ENCODE measurements around the gene TMEM245.
"Not testable (repeated sequence)": the region's sequence is repeated elsewhere in the genome, so short reads cannot be mapped to it uniquely, and the experiment has no call there.

TMEM245 gene

DNA sequence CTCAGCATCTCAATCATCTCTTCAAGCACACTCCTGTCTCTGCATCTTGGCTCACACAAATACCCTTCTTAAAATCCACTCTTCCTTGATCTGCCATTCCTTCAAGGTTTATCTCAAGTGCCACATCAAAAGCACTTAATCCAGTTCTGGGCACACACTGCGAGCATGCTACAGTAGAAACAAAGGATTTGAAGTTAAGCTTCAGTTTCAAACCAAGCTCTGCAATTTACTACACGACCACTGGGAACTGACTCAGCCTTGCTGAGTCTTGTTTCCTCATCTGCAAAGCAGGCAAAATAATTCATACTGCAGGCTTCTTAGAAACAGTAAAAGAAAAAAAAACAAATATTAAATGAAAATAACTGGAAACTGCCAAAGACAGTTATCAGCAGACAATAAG, 56.0 kb downstream of the TMEM245 start:
- DNase-seq (ENCODE audit: low read depth): no peak

DNA sequence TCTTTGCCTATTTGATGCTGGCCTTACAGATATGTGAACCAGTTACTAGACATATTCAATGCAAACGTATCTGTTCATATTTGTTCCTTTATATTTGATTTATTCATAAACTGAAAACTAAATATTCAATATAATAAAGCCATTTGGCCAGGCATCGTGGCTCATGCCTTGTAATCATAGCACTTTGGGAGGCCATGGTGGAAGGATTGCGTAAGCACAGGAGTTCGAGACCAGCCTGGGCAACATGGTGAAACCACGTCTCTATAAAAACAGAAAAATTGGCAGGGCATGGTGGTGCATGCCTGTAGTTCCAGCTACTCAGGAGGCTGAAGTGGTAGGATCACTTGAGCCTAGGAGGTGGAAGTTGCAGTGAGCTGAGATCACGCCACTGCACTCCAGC, 57.2 kb downstream of the TMEM245 start:
- no peak for DNase-seq (ENCODE audit: low read depth)

DNA sequence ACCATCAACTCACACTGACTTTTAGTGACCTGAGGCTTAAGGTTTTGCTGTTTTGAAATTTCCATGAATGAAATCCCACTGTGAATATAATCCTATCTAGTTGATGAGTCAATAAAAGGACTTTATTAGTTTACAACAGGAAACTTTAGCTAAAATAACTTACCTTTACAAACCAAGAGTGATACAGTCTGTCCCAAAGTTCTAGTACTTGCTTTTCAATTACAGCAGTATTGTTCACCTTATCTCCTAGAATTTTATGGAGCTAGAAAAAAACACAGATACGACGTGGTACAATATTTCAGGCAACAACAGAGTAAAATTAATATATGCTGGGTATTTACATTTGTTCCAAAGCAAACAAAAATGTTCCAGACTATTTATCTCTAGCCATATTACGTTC, 59.6 kb downstream of the TMEM245 start:
- DNase-seq (ENCODE audit: low read depth): no peak

DNA sequence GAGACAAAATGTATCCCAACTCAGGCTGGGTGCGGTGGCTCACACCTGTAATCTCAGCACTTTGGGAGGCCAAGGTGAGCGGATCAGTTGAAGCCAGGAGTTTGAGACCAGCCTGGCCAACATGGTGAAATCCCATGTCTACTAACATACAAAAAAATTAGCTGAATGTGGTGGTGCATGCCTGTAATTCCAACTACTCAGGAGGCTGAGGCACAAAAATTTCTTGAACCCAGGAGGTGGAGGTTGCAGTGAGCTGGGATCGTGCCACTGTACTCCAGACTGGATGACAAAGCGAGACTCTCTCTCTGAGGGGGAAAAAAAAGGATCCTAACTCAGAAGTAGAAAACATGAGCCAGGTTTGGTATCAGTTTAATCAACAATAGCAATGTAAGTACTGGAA, 66.6 kb downstream of the TMEM245 start:
- not testable (repeated sequence) for DNase-seq (ENCODE audit: low read depth)

DNA sequence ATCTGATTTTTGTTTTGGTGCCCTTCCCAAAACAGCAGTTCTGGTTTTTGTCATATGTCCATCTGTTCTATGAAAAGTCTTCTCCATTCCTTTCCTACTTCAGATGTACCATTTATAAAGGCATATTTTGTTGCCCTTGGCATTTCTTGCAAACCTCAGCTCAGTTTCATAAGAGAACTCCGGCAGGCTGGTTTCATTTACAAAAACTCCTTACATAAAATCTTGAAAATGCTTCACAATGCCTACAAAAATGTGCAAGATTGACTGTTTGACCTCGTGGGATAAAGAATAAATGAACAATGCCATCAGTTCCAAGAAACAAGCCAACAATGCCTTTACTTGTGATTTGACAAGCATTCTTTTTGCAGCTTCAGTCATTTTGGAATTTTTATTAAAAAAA, 67.3 kb downstream of the TMEM245 start:
- DNase-seq (ENCODE audit: low read depth): no peak

DNA sequence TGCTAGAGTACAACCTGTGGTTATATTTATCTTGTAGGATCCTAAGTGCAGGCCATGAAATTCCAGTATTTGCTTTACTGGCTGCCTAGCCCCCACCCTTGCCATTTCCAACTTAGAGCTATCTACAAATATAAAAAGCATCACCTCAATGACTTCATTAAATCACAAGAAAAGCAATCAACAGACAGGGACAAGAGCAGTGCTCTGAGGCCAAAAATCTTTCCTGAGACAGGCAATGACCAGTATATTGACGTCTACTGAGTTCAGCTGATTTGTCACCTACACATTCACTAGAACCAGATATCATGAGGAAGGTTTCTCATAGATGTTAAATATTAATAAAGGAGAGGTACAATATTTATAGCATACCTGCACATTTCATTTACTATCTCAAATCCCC, 68.0 kb downstream of the TMEM245 start:
- no peak for DNase-seq (ENCODE audit: low read depth)

DNA sequence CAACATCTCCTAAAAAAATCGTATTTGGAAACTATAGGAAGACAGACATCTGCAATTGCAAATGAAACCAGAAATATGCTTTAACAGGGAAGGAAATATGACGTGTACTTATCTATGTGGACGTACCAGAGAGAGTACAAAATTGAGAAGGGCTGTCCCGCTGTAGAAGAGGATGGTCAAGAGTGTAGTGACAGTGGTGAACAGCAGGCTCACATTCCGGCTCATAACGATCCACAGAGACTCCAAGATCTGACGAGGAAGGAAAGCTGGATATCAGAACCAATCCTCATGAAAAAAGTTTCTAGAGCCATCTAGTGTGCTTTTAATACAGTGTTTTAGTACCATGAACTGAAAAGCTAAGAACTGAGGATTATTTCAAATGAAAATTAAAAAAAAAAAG, 69.3 kb downstream of the TMEM245 start:
- DNase-seq (ENCODE audit: low read depth): no peak

DNA sequence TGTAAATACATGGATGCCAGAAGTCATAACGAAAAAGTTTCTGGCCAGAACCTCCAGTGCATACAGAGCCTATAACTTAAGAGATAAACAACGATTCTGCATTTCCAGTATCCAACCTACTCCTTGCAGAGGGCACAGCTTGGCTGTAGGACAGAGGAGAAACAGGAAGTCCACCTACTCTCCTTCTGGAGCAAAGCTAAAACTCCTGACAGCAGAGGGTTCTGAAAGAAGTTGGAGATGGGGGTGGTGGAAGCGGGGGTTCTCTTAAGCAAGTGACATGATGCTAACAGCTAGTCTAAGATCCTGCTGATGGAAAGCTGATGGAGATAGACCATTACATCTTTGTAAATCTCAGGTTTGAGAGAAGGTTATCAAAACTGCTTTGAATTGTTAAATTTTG, 70.9 kb downstream of the TMEM245 start:
- no peak for DNase-seq (ENCODE audit: low read depth)

DNA sequence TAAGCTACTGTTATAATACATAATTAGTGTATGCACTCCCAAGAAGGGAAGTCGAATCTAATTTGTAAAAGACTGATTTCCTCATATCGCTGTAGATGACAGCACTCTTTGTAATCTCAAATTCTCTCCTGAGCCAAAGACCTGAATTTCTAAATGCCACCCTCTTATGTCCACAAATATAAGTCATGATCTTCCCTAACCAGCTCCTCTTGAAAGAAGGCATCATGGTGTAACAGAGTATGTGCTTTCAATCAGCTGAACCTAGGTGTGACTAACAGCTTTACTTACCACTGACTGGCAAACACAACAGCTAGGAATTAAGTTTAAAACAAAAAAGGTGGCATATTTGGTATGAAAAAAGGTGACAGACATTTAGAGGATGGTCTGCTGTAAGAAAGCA, 72.5 kb downstream of the TMEM245 start:
- DNase-seq (ENCODE audit: low read depth): no peak

DNA sequence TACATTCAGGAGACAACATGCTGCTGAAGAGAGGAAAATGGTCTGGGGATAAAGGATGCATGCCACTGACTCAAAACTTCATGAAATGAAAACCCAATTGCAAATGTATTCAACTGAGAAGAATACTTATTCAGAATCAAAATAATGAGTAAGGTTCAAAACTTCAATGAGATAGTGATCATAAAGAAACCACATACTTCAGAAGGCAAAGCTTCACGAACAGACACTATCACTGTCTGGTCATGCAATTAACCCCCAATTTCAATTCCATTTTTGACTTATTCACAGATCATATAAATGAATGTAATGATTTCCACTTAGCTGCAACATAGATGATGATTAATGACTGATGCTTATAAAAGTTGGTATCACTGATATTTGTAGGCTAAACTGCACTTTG, 73.4 kb downstream of the TMEM245 start:
- no peak for DNase-seq (ENCODE audit: low read depth)

DNA sequence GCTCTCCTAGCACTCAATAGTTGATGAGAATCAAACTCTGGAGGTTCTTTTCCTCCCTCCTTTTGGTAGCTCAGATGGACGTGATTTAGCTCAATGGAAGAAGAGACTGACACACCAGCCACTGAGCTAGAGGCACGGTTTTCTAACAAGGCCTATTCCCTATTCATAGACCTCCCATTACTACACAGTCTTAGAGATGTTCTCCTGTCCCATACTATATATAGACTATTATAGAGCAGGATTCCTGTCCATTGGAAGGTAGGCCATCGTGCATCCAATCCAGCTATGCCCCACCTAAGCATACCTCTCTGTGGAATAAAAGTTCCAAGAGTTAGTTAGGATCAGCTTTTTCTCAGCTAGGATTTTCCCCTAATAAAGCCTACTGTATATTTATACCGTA, 76.2 kb downstream of the TMEM245 start:
- no peak for DNase-seq (ENCODE audit: low read depth)

DNA sequence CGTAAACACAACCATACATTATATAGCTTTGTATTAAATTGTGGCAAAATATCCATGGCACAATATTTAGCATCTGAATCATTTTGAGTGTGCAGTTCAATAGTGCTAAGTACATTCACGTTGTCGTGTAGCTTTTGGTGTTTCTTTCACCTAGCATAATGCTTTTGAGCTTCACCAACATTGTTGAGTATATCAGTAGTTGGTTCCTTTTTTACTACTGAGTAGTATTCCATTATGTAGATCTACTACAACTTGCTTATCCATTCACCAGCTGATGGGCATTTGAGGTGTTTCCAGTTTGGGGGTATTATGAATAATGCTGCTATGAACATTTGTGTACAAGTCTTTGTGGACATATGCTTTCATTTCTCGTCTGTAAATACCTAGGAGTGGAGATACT, 79.2 kb downstream of the TMEM245 start:
- no peak for DNase-seq (ENCODE audit: low read depth)

DNA sequence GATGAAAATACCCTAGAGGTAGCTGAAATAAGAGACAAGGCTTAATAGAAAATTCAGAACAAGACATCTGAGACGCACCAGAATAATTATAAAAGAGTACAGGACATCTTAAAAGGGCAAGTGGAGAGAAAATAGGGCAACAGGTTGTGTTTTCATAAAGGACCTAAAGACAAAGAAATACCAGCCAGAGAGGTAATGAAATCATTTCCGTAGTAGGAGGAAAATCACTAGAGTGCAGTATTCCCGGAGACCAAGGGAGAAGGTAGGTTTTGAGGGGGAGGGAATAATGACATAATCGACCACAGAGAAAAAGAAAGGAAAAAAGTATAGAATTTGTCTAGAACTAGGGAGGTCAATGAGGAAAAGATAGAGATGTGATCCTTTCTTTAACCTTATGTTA, 80.2 kb downstream of the TMEM245 start:
- DNase-seq (ENCODE audit: low read depth): no peak

DNA sequence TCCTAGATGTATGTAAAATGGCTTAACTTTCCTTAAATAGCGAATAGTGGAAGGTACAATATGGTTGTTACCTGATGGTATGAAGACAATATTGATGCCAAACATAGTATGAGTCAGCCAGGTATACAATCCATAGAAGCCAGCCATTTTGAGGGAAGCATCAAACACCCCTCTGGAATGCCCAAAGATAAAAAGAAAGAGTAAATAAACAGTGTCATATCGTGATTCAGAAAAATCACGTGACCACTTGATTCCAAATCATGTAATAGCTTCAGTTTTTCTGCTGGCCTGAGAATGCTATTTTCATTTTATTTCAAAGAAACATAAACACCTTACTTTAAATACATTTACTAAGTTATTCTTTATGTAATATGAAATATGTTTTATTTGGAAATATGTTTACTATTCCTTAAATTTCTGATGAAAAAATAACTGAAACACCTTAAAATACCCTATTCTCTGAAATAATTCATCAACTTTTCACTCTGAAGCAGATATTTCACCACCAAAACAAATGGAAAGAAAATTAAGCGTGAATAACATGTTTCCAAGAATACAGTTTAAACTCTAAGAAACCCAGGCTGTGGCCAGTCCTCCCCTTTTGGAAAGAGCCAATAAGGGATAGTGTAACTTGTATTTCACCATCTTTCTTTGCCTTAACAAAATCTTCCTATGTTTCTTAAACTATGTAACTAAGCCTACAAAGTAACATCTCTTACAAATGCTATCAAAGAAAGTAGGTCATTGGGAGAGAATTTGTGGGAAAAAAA, 81.6 kb downstream of the TMEM245 start:
- no peak for DNase-seq (ENCODE audit: low read depth)

DNA sequence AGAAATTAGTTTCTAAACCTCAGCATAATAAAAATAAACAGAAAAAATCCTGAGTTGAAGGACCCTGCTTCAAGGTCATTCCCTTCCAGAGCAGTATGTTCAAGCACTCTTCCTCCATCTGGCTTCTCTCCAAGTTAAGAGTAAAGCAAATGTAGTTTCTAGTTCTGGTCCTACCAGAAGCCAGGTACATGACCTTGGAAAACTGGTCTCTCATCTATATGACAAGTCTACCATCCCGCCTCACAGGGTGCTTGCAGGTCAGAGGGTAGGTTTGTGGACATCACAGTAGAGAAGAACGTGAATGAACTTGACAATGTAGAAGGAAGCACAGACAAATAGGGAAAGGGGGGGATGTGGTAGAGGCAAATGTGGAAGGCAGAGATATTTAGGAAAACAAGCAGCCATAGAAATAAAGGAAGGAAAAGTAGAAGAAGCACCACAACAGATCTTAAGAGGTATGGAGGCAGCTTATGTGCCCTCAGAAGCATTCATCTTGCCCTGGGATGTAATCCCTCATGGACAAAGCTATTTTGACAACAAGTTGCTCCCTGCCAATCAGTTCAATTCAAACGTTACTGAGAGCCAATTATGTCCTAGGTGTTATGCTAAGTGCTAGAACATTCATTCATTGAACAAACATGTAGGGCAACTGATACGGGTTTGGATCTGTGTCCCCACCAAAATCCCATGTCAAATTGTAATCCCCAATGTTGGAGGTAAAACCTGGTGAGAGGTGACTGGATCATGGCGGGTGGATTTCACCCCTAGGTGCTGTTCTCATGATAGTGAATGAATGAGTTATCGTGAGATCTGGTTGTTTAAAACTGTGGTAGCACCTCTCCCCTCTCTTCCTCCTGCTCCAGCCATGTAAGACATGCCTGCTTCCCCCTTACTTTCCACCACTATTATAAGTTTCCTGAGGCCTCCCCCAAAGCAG, 82.7 kb downstream of the TMEM245 start:
- no peak for DNase-seq (ENCODE audit: low read depth)

DNA sequence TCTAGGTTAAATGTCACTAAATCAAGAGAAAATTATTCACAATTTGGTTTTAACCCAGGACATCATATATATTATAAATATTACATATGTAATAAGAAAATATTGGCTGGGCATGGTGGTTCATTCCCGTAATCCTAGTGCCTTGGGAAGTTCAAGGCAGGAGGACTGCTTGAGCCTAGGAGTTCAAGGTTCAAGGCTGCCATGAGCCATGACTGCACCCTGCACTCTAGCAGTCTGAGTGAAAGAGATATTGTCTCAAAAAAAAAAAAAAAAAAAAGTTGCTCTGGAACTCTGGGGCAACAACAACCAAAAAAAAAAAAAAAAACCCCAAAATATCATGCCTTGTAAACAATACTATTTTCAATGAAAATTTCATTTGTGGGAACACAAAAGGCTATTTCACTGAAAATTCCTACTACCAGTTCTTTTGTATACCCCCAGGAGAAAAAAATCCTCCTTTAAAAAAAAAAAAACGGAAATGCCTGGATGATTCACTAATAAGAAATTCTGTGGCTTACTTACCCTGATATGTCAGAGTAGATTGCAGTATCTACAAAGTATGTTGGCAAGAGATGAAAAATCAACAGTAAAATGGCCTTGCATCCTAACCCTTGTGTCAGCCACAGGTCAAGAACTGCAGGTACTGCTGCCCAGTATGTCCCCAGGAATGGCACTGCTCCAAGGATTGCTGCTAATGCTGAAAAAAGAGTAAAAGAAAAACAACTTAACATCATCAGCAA, 83.9 kb downstream of the TMEM245 start:
- DNase-seq (ENCODE audit: low read depth): no peak

DNA sequence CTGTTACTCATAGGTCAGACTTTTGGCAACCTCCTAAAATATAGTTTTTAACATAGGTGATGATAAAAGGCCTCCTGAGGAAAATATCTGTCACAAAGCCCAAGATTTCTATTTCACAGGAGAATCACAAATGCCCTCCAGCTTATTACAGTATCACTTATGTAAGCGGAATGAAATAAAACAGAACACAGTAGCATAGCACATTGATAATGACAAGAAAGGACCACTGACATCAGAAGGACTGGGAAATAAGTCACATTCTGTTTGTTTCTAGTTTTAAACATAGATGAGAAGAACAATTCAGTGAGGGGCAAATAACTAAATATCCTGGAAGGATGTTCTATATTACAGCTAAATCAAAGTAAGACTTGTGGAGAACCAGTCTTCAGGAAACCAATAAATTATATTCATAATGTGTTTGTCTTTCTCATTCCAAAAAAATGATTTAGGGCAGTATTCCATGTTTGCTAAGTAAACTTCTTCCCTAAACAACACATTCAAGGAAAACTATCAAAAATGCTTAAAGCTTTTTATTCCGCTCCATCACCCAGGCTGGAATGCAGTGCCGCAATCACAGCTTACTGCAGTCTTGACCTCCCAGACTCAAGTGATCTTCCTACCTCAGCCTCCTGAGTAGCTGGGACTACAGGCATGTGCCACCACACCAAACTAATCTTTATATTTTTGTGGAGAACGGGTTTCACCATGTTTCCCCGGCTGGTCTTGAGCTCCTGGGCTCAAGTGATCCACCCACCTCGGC, 85.6 kb downstream of the TMEM245 start:
- no peak for DNase-seq (ENCODE audit: low read depth)

DNA sequence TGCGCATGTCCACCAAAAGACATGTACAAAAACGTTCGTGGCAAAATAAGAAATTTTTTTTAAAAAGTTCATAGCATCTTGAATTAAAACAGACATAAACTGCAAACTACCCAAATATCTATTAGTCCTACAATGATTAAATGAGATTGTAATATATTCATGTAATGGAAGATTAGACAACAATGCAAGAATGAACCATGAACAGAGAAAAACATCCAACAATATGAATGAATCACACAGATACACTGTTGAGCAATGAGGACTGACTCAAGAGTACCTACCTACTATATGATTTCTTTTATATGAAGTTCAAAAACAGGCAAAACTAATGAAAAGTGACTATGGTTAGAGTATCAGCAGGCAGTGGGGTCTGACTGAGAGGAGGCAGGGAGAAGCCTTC, 88.5 kb downstream of the TMEM245 start:
- DNase-seq (ENCODE audit: low read depth): no peak

DNA sequence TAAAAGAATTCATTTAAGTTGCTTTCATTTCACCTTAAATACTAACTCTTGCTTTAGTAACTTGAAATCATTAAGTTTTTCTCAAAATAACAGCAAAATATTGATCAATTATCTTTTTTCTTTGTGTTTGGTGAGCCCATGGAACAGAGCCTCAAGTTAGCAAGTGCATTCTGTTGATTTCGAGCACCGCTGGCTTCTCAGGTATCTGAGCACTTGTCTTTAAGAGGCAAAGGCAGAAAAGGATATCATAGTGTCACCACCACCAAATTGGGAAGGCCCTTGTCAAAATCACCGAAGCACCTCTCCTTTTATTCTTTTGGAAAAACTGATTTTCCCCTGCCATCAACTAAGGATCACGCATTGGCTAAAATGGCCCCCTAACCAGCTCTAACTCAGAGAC, 89.3 kb downstream of the TMEM245 start:
- DNase-seq (ENCODE audit: low read depth): no peak

DNA sequence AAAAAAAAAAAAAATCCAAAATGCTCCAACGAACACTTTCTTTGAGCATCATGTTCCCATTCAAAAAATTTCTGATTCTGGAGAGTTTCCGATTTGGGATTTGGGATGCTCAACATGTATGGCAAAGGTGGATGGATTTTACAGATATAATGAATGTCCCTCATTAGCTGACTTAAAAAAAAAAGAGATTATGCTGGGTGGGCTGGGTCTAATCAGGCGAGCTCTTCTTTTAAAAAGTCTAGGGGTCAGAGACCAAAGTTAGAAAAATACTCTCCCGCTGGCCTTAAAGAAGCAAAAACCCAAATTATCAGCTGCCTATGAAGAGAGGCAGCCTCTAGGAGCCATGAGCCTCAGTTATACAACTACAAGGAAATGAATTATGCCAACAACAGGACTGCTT, 91.3 kb downstream of the TMEM245 start:
- no peak for DNase-seq (ENCODE audit: low read depth)

DNA sequence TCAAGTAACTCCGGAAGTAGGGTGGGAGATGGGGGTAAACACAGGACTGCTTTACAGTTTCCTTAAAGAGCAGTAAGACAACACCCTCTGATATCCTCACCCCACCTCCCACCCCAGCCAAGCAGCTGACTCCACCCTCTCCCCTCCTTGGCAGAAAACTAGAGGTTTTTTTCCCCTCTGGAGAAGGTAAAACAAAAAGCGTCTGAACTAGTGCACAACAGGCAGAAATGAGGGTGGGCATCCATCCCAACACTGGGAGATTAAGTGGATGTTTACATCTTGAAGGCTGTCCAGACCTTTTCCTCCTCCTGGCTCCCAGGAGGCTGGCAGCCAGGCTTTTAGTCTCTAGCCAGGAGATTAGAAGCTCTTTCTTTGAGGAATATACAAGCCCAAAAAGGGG, 92.6 kb downstream of the TMEM245 start:
- no peak for DNase-seq (ENCODE audit: low read depth)

DNA sequence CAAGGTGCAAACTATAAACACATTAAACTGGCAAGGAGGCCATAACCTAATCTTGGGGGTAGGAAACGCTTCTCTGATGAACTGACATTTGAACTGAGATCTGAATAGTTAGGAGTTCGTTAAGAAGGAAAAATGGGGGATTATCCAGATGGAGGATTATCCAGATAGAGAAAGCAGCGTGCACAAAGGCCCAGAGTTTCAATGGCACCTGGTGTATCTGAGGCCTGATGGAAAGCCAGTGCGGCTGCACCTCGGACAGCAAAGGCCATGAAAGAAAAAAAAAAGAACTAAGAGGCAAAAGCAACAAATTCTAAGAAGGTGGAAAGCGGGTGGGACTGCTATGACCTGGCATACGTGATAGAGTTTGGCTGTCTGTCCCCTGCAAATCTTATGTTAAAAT, 93.4 kb downstream of the TMEM245 start:
- DNase-seq (ENCODE audit: low read depth): no peak
